MM.1S (cell line): Measurements from ENCODE around the gene HGFAC.

Experiments used
- EZH2 ChIP-seq: fragments of 300-600 bp; sonication (generic); optimal IDR thresholded peaks from 2 replicates; pipeline ENCODE3; 2017; ENCODE audit warnings: low read depth, mild to moderate bottlenecking, antibody characterized with exemption, low read length, mixed read lengths
- EZH2phosphoT487 ChIP-seq: fragments of 300-600 bp; sonication (generic); IDR thresholded peaks from 2 replicates; pipeline ENCODE4 v1.6.1; 2018; ENCODE audit warnings: antibody characterized with exemption, low read length
- TF ChIP-seq, protein P1 (sequence below): fragments of 300-600 bp; sonication (generic); IDR thresholded peaks from 2 replicates; pipeline ENCODE4 v1.5.1; 2016; ENCODE audit warnings: antibody characterized with exemption, low read length, mixed read lengths

DNA sequence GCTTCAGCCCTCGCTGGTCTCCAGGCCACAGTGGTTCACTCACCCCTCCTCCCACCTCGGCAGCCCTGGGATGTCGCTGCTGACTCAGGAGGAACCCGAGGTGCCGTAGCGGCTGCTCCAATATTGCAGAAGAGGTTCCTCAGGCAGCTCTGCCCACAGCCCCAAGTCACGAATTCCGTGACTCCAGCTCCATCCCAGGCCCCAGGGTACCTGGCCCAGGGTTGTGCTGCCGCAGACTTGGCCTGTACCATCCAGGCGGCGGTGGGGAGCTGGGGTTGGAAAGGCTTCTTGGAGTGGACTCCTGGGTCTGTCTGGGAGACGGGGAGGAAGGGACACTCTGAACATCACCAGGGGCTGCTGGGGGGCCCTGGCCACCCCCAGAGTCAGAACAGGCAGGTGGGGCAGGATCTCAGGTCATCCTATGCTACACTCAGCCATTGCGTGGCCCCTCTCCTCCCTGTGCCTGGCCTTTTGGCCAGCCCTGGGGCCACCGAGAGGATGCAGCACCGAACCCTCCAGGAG, 728 bp upstream of the HGFAC start:
- TF ChIP-seq EZH2 (no peak), EZH2phosphoT487 (no peak)
- TF ChIP-seq, protein P1, sequence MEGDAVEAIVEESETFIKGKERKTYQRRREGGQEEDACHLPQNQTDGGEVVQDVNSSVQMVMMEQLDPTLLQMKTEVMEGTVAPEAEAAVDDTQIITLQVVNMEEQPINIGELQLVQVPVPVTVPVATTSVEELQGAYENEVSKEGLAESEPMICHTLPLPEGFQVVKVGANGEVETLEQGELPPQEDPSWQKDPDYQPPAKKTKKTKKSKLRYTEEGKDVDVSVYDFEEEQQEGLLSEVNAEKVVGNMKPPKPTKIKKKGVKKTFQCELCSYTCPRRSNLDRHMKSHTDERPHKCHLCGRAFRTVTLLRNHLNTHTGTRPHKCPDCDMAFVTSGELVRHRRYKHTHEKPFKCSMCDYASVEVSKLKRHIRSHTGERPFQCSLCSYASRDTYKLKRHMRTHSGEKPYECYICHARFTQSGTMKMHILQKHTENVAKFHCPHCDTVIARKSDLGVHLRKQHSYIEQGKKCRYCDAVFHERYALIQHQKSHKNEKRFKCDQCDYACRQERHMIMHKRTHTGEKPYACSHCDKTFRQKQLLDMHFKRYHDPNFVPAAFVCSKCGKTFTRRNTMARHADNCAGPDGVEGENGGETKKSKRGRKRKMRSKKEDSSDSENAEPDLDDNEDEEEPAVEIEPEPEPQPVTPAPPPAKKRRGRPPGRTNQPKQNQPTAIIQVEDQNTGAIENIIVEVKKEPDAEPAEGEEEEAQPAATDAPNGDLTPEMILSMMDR: no peak
